ENCODE measurements around the gene ARAP2.

Gene ARAP2

DNA sequence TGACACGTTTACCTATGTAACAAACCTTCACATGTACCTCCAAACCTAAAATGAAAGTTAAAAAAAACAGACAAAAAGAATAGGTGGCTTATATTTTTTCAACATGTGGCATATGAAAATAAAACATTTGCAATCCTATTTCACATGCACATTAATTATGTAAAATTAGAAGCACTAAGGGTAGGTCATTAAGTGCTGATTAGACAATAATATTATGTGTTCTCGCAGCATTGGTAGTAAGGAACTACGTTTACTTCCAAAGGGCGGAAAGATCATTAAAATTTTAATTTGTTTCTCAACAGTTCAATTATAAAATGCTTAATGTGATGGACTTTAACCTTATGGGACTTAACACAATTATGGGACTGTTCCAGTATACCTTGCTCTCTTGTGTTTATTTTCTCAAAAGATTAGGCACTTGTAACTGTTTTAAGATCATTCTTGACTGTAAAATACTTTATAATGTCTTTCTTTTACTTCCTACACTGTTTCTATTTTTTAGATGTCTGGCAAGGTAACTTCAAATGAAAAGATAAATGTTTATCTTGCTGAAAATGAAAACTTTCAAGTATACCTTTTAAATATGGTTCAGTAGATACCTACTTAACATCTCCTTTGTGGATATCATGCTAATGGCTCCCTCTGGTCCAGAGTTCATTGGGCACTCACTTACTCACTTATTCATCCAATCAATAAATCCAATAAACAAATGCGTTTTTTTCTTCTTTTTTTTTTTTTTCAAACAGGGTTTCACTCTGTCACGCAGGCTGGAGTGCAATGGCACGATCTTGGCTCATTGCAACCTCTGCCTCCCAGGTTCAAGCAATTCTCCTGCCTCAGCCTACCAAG lies 202.0 kb downstream of the ARAP2 start:
- DNase-seq (ENCODE audit: low read depth in 3 of 3): no peak

DNA sequence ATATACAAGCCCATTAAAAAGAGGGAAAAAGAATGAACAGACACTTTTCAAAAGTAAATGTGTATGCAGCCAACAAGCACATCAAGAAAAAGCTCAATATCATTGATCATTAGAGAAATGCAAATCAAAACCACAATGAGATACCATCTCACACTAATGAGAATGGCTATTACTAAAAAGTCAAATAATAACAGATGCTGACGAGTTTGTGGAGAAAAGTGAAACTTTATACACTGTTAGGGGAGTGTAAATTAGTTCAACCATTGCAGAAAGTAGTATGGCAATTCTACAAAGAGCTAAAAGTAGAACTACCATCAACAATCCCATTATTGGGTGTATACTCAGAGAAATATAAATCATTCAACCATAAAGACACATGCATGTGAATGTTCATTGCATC lies 203.0 kb downstream of the ARAP2 start:
- DNase-seq (ENCODE audit: low read depth in 3 of 3): no peak

DNA sequence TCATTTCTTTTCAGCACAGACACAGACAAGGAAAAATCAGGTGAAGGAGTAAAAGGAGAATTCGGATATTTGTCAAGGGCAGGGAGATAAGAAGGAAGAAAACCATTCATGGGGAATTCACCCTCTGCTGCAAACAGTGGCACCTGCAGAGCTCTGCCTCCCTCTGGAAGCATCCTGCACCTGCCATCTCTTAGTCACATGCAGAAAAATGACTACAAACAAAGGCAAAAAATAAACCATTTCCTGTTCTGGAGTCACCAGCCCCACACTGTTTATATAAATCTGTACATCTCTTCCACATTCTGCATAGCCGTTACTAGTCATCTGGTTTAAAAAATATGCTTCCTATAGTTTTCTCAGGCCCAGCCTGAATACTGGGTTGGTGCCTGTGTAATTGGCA lies 205.3 kb downstream of the ARAP2 start:
- no peak for DNase-seq (ENCODE audit: low read depth in 3 of 3)

DNA sequence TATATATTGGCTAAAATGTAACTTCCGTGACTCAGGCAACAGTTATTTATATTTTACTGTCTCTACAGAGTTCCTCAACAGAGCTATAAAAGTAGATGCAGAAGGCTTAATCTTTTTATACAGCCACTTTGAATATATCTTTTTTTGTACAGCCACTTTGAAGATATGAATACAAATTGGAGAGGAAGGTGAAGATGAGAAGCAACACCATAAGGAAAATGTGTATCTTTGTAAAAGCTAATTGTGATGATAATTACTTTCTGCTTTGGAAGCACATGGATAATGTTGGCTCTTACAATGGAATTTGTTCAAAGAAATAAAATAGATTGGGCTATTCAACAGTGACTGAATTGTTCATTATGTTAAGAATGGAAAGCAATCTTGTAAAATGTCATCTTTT lies 205.8 kb downstream of the ARAP2 start:
- DNase-seq (ENCODE audit: low read depth in 3 of 3): no peak

DNA sequence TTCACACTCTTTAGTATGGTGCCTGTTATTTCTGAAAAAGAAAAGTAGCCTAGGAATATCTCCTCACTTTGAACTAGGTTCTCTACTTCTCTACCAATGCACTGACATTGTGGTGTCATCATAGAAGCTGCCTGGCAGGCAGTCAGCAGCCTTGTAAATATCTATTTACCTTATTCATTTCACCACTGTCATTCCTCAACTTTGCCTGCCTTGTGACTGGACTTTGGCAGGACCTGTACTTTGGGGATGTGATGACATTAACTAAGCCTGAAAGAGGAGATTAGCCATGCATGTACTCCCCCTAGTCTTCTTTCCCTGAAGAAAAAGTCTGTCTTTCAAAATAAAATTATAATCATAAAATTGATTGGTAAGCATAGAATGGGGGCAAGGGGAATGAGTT lies 207.2 kb downstream of the ARAP2 start:
- DNase-seq (ENCODE audit: low read depth in 3 of 3): no peak

DNA sequence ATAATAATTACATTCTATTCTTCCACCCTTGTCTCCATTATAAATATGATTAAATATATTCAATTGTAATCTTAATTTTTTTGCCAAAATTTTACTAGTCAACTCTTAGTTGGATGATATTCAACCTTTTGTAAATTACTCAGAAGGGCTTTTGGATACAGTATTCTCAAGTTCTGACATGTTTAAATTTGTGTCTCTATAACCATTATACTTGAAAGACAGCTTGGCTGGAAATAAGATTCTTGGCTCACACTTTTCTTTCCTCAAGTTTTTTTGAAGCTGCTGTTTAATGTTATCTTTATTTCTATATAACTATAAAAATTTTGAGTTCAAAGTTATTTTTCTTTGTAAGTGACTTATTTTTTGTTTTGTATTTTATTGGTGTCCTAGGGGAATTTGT lies 214.4 kb downstream of the ARAP2 start:
- no peak for DNase-seq (ENCODE audit: low read depth in 3 of 3)

DNA sequence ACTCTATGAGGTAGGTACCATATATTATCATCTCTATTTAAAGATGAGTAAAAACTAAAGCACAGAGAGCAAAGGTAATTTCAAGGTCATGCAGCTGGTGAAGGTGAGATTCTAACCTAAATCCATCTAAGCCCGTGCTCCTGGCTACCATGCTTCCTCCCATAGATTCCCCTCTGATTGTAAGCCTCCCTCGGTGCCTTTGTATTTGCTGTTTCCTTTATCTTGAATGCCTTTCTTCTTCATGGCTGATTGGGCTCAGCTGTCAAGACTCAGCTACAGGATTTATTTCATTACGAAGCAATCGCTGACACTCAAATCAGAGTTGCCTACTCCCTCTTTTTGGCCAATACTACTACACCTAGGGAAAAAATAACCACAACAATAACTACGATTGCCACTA lies 217.1 kb downstream of the ARAP2 start:
- DNase-seq (ENCODE audit: low read depth in 3 of 3): no peak

DNA sequence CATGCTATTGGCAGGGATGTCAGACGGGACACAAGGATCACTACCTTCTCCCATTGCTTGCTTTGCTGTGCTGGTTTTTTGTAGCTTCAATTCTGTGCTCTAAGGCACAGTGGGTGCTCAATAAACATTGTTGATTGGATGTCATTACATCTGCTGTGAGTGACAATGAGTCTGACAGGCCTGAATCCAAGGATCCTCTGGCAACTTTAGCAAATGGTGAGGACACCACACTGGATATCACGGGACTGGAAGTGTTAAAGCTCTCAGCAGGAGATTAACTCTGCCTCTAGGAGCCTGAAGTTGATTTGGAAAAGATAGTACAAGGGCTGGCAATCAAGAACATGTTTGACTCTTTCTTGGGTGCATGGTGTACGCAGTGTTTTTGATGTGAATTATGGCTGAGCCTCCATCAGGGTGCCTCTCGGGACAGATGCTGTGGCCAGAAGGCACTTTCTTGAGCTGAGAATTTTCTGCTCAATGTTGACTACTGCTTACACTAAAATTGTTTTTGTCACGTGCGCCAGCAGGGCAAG lies 217.9 kb downstream of the ARAP2 start:
- DNase-seq (ENCODE audit: low read depth in 3 of 3): no peak

DNA sequence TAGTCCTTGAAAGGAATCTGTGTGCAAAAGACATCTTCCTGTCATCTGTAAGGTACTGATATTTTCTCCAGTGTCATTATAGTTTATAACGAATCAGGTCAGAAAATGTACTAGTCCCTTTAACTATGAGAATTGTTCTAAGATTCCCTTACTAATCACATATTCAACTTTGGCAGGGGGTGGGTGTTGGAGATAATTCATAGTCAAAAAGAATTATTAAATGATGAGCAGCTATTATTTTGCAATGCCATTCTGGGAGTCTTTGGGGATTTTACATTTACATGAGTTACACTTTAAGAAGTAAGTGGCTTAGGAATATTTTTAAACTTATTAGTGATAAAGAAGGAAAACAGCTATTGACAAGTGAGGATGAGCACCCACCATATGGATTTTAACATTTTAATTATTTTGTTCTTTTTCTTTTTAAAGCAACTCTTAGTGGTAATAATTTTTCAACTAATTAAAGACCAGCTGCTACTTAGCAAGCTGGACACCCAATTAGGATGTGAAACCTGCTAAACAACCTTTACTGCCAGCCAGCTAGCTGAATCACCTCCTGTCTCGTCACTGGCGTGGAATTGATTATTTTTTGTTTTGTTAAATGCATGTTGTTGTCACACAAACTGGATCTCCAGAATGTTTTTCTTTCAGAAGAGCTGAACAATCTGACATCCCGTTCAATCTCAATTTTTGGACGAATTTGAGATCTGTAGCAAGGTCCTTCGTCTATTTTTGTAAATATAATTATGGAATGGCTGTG lies 219.2 kb downstream of the ARAP2 start:
- DNase-seq (ENCODE audit: low read depth in 3 of 3): no peak

DNA sequence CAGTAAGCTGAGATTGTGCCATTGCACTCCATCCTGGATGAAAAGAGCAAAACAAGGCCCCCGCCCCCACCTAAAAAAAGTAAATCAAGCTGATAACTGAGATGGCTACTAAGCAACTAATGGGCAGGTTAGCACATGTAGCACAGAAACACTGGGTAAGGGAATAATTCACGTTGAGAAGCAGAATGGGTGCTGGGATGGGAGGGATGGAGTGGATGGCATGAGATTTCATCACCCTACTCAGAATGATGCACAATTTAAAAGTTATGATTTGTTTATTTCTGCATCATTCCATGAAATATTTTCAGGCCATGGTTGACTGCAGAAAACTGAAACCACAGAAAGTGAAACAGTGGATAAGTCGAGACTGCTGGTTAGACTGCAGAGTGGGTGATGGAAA lies 224.0 kb downstream of the ARAP2 start:
- no peak for DNase-seq (ENCODE audit: low read depth in 3 of 3)

All from stimulated activated CD4-positive, alpha-beta T cell treated with anti-CD3 and anti-CD28 coated beads, TNF-alpha, amount 100 ng/mL, for 4 hours (primary cell).